Stimulated activated CD4-positive, alpha-beta T cell treated with anti-CD3 and anti-CD28 coated beads, Interleukin-1b, Interleukin-23, amount 100 ng/mL, for 24 hours (primary cell): Measurements from ENCODE around the gene BABAM2.

Experiments used
- DNase-seq, 4 experiments: peaks; one replicate each; pipeline ENCODE4 v3.0.0-alpha.2; 2020; ENCODE audit warnings: low read depth in 4 of 4, low spot score in 1 of 4

The BABAM2 gene

DNA sequence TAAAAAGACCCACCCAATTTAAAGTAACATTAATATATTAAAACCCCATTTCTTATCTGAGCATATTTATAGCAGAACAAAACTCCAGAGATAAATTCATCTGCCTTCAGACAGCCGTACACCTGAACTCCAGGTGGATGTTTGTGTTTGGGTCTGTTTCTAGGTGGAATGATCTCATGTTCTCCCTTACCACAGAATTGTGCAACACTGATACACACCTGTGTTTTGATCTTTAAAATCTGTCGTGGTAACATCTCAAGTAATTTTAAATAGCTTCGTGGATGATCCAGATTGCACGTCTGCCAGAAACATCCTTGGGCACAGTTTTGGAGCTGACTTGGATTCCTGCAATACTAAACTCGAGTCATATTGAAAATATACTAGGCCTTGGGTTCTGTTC, 294.6 kb downstream of the BABAM2 start:
- DNase-seq: no peak

DNA sequence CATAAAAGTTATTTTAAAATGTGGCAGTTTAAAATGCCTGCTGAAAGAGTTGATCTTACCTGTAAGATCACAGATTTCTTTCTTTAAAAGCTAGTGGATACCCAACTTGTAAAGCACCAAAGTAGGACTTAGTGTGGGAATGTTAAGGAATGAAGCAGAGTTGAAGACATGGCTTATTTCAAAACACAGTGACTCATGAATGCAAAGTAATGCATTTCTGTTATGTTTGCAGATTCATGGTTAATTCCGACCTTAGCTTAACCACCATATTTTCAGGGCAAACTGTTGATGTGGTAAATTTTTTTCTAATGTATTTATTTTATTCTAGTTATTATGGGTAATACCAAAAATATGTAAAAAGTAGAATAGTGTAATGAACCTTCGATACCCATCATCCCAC, 295.4 kb downstream of the BABAM2 start:
- DNase-seq: no peak

DNA sequence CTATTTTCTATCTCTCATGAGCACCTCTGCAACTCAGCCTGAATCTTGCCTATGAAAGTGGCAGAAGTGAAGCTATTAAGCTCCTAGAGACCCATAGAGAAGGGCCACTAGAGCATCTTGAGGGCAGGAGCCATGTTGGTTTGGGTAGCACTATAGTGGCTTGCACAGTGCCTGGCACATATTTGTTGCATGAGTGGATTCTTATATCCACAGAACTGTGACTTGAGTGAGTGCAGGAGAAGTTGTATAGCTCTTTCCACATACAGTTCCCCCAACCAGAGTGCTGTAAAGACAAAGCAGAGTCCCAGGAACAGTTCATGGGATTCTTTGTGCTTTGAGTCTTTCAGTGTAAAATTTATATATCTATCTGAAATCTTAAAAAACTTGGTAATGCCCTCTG, 296.7 kb downstream of the BABAM2 start:
- no peak for DNase-seq

DNA sequence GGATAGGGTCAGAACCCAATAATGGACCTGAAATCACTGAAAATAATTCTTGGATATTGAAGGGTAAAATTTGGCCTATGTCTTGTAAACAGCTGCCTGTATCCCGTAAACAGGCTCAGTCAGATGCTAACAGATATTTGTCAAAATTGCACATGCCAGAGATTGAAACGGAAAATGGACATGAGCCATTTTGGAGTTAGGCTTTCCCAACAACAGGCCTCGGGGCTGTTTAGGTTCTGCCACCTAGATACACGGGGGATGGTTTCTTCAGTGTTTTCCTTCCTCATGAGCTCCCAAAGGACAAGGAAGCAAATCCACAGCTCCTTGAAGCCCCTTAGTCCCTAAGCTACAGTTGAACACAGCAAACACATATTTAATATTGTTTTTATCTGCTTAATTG, 297.9 kb downstream of the BABAM2 start:
- no peak for DNase-seq

DNA sequence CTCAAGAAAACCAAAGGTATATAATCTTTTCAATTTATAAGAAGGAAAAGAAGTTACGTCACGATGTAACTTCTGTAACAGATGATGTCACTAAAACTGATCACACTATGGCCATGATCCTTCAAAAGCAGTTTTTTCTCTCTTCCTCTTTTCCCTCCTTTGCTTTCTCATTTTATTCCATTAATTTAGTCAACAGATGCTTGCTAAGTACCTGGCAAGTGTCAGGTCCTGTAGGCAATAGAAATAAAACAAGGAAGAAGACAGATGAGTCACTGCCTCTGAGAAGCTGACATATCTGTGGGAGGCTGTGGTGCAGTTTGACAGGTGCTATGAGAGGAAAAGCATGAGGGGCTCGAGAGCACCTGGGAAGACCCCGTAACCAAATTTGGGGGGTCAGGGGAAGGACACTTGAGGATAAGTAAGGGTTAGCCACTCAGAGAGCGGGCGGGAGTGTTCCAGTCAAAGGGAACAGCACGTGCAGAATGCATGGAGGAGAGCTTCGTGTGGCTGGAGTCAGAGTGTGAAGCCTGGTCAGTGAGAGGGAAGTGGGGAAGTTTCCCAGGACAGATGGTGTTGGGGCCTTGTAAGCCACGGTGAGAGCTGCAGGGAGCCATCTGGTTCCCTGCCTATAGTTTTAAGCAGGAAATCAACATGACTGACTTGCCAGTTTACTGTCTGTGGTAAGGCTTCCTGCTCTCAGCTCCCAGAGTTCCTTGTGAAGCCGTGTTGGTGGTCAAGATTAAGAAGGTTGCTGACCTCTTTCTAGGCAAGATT, 303.3 kb downstream of the BABAM2 start:
- DNase-seq: no peak

DNA sequence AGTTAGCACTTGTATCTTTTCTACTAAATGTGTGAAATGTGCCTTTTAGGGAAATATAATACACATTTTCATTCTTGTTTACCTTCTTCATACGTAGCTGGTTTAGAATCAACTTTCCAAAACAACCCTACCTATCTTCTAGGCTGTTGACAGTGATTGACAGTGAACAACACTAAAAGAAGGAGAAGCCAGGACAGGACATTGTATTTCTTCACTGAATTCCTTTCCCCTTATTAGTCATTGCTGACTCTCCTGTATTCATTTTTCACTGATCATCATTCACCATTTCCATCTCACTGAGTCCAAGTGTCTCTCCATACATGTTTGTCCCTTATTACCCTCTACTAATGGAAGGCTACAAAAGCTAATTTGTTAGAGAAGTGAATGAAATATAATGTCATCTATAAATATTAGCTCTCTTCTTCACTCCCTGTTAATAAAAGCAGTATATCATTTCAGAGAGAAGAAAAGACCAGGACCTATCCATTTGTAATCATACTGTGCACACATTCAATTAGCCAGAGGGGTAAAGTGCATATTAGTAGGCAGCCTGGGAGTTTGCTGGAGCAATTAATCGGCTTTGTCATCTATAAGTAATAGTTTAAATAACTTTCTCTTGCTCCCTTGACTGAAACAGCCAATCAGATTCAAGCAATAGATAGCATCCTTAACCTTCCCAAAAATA, 309.6 kb downstream of the BABAM2 start:
- no peak for DNase-seq

DNA sequence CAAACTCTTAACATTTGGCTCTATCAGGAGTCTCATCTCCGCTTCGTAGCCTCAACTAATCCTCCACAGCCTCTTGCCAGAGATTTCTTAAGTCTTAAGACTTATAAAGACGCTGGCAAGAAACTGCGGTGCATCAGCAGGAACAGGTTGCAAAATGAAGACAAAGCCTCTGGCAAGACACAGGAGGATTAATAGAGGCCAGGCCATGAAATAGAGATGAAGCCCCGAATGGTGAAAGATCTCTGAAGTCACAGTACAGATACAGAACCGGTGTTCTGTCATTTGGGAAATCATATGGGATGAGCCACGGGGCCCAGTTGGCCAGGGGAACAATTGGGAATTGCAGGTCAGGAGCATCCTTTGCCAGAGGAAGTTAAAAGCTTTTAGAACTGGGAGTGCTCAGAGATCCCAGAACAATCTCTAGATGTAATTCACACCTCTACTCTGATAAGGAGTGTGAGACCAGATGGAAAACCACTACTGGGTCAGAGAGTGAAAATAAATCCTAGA, 311.2 kb downstream of the BABAM2 start:
- DNase-seq: no peak

DNA sequence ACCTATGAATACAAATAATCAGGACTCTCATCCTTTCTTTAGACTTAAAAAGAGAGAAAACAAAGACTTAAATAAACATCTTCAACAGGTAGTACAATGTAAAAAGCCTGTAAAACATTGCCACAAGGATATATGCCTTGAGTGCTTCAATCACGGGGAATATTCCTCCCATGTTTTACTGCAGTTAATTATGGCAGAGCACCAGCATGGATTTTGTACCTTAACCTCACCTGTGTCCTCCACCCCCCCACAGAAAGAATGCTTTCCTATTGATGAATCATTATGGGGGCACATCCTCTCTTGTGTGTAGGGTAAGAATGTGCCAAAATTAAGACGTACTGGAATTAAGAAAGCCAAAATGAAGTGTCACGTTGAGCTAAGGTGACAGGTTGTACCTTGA, 312.2 kb downstream of the BABAM2 start:
- DNase-seq: no peak

DNA sequence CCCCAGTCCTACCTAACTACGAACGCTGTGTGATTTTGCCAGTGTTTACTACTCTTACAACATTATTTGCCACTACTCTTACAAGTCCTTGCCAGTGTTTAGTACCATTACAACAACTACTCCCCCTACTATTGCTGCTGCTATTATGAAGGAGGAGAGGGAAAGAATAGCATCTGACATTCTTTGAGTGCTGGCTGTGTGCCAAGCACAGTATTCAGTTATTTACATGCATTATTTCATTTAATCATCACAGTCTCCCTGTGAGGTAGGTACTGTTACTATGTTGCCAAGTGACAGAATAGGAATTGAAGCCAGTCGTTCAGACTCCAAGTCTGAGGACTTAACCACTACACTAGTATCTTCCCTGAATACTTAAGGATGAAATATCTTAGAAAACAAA, 316.2 kb downstream of the BABAM2 start:
- DNase-seq: no peak

DNA sequence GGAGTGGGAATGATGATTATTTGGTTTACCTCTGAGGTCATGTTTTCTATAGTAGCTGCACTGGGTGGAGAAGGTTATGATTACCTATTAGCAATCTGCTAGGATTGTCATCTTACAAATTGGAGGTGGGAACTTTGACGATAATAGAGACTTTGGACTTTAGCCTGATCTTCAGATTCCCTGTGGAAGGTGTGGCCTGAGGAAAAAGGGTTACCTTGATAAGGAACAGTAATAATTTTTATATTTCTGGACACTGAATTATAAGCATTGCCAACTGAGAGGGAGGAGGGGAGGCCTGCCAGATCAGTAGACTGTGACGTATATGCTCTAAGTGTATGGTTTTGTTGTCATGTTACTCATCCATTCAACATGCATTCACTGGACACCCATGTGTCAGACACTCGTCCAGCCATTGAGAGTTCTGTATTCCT, 318.7 kb downstream of the BABAM2 start:
- no peak for DNase-seq

DNA sequence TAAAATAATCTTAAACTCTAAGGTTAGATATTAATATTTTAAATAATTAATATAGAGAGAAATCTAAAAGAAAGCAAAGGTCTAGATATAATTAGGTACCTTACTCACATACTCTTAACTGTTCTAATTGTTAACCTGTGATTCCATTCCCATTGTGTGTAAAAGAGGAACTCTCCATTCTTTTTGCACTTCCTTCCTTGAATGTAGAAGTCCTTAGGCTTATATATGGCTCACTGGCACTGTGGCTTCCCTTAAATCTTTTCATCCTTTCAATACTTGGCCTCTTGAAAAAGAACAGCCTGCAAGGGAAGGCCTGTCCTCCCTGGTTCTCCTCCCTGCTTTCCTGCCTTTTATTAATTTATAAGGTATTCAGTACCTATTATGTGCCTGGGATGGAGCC, 319.3 kb downstream of the BABAM2 start:
- DNase-seq: no peak

DNA sequence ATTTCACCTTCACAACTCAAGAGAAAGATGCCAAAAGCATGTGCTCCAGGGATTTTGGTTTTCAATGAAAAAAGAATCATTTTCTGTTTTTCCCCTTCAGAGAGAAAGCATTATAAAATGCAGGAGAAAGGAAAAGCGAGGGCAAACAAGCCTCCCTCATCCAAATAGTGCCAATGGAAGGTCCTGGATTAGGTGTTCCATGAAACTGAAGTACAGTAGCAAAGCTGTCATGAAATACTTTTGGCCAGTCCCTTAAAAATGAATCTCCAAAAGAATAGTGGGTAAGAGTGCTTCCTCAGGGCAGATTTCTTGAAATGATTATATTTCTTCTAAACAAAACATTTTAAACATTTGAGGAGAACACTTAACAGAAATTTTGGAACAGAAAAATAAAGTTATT, 320.0 kb downstream of the BABAM2 start:
- no peak for DNase-seq

DNA sequence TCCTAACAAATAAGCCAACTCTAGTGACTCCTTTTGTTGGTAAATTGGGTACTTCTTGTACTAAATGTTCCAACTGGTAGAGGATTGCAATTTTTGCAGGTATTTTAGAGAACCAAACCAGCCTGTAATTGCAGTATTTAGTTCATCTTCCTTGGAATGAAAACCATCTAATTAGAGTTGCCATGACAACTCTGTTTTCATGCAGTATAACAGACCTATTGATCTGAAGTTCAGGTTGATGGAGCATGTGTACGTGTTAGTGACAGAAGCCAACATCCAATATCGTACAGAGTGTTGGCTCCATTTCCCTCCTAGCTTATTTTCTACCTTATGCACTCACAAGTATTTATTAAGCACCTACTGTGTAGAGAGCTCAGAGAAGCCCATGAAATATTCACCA, 325.8 kb downstream of the BABAM2 start:
- no peak for DNase-seq

DNA sequence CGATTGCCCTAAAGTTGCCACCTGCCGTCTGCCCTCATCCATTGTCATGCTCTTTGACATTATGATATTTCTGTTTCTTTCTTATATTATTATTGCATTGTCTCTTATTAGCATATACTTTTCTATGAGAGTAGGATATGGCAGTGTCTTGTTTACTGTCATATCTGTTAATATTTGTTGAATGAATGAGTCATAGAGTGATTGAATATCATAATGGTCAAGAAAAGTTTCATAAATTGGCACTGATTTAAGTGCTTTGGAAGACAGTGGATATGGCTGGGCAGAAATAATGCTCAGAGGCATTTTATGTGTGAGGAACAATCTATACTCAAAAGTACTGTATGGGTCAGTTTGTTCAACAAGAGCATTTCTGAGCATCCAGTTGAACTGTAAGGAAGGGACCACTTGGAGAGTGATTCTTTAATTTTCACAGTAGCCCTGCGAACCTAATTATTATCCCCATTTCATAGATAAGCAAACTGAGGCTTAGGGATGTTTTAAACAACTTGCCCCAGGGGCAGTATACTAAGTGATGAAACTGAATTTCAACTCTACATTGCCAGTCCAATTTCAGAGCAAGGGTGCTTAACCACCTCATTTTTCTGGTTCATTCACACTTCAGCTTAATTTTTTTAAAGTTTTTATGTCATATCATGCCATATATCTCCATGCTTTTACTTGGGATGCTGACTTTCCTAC, 326.7 kb downstream of the BABAM2 start:
- no peak for DNase-seq

DNA sequence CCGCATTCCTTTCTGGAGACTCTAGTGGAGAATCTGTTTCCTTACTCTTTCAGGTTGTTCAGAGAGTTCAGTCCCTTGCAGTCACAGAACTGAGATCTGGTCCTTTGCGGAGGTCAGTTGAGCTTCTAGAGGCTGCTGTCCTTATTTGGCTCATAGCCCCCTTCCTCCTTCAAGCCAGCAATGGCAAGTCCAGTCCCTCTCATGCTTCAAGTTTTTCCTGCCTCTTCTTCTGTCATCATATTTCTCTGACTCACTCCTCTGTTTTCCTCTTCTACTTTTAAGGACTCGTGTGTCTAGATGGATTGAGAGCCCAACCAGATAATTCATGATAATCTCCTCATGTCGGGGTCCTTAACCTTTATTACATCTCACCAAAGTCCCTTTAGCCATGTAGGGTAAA, 328.6 kb downstream of the BABAM2 start:
- DNase-seq: no peak

DNA sequence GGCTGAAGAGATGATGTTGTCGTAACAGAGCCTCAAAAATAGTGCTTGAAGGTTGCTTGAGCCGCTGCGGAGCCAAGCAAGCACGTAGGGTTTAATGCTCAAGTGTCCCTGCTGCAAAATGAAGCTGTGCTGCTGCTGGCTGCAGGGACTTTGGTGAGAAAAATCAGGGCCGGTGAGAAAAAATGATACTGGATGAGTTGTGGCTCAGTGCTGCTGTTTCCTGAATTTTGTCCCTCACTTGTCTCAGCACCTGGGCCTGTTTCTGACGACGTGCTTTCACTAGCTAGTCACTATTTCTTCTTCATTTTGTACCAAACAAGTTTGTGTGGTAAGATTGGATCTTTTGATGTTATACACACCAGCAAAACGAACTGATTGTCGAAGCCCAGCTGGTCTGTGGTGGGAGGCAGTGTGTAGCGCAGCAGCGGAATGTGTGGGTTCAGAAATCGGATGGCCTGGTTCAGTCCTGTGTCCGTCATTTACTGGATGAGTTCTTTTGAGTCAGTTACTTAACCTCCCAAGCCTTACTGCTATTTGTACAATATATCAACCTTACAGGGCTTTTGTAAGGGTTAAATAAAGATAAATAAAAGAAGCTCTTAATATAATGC, 329.3 kb downstream of the BABAM2 start:
- DNase-seq: no peak

DNA sequence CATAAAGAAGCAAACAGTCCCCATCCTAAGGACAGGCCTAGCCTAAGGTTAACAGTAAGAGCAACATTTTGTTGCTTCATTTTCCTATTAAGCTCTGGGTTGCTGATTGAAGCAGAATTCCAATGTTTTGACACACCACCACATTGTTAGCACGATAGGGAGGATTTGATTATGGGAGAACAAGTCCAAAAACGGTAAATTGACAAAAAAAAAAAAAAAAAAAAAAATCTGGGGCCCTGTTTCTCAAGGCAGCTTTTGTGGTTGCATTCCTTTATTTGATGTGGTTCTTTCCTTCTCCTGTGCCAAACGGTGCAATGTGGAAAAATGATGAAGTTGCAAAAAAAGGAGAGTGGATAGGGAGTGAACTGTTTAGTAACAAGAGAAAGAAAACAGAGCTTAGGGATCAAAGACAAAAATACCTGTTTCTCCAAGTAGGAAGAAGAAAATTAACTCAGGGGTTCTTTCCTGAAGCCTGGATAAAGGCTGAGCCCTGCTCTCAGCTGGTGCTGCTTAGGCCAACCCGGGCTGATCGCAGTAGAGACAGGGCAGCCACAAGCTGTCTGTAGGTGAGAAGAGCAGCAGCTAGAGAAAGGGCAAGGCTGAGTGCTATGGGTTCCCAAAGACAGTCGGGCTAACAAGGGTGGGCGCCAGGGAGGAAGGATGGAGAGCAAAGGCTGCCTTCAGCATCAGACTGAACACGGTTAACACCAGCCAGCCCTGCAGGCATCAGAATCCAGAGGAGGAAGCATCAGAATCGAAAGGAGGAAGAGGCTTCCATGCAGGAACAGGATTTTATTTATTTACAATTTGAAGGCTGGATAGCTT, 334.3 kb downstream of the BABAM2 start:
- DNase-seq: no peak

DNA sequence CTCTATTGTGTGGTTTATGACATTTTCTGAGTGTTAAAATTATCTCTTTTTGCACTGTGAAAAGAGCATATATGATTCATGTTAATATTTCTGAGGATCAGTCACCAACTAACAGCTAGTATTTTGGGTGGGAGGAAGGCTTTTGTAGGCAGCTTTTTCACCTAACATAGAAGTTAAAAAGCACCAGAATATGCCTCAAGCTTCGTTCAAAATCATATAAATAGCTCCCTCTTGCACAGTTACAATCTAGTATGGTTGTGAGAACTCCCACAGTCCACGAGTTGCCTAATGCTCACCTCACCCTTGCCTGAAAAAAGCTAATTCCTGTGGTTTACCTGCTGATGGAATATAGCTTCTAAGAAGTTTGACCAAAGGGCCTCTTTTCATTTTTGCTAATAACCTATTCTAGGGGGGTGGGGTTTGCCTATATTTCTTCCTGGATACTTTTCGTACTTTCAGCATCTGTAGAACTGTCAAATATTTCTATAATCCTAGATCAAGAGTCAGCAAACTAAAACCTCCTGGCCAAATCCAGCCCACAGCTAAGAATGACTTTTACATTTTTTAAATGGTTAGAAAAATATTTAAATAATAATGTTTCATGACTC, 335.0 kb downstream of the BABAM2 start:
- DNase-seq: no peak

DNA sequence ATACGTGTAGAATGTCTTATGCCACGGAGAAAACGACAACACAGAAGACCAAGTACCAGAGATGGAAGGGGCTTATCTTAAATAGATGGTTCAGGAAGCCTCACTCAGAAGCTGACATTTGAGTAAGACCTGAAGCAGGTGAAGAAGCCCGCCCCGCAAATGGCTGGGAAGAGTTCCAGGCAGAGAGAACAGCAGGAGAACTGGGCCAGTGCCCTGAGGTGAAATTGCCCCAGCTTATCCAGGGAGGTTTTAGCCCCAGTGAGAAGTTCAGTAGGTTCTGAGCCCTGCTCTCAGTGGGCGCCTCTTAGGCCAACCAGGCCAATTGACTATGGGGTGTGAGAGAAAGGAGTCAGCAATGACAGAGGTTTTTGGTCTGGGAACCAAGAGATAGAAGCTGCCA, 336.0 kb downstream of the BABAM2 start:
- no peak for DNase-seq

DNA sequence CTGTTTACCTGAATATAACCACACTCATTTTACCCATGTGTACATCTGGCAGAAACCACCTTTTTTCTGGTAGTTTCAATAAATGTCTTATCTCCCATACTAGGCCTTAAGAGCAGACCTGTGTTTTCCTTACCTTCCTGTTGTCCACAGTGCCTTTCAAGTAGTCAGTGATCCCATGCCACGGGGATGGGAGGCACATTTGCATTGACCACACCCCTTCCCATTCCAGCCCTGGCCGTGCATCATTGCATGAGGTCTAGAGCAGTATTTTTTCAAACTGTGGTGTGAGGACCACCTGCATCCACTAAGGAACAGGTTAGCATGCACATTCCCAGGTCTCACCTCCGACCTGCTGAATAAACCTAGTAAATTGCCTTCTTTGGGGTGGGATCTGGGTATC, 337.0 kb downstream of the BABAM2 start:
- DNase-seq: no peak
